GM12878 (cell line): ENCODE results near the gene RBM4B. TPM values are rescaled to one million over a fixed set of nuclear protein-coding genes. Genes with fewer than 3 reads are reported as not detected.

ENCODE experiments used
- ATAC-seq: fragments of 200-7000 bp; cut with Tn5 transposase; 3 replicates; pipeline ENCODE4 v1.9.1; 2020; ENCODE audit warnings: mild to moderate bottlenecking, moderate library complexity
- BruUV-seq: library from RNA; stranded (reverse); fragments of 400-500 nt; replicated peaks from 2 replicates; lab custom pipeline; 2021; lab: Mats Ljungman, UMichigan
- CTCF ChIA-PET: fragments of 300-600 bp; sonication (Branson Sonifier 250); formaldehyde crosslinking; extraction: SDS; loops from one replicate; lab custom pipeline; 2021; ENCODE audit warnings: inconsistent platforms; lab: Yijun Ruan, JAX
- POLR2A ChIA-PET: fragments of 350-600 bp; formaldehyde crosslinking; extraction: SDS; loops from one replicate; lab custom pipeline; 2021; ENCODE audit warnings: inconsistent platforms; lab: Charles Lee
- RAD21 ChIA-PET: fragments of 300-600 bp; sonication (Branson Sonifier 250); formaldehyde crosslinking; loops from one replicate; lab custom pipeline; 2023; ENCODE audit warnings: antibody characterized with exemption; ENCODE audit not compliant: unreplicated experiment; lab: Charles Lee
- SMC1A ChIA-PET: fragments of 300-600 bp; sonication (Branson Sonifier 250); formaldehyde crosslinking; loops from one replicate; lab custom pipeline; 2023; ENCODE audit not compliant: unreplicated experiment, uncharacterized antibody; lab: Charles Lee
- DNase-seq: peaks from one replicate; pipeline ENCODE4 v3.0.0-alpha.2; 2011; ENCODE audit warnings: low read depth, low spot score
- FAIRE-seq: peaks from 3 replicates; lab custom pipeline; 2011; peaks lifted over from hg19 to GRCh38; lab: Jason Lieb, UNC
- H2AFZ ChIP-seq: 2 replicates; pipeline ENCODE4 v1.6.0; 2011; ENCODE audit warnings: low read depth, low read length, control low read depth; ENCODE audit not compliant: control insufficient read depth
- H3K27ac ChIP-seq: 2 replicates; pipeline ENCODE4 v1.5.1; 2011; ENCODE audit warnings: control low read depth; ENCODE audit not compliant: control insufficient read depth, insufficient read depth
- H3K27me3 ChIP-seq, 2 experiments: replicated peaks in 1 of 2; 2 replicates each; pipeline versions ENCODE4 v1.6.0 to v1.6.1; 2011; ENCODE audit warnings: low read length in 1 of 2; ENCODE audit not compliant: control insufficient read depth in 2 of 2, insufficient read depth in 2 of 2
- H3K36me3 ChIP-seq, 2 experiments: 2 replicates each; pipeline ENCODE4 v1.5.1; 2011; ENCODE audit warnings: low read length in 1 of 2; ENCODE audit not compliant: control insufficient read depth in 2 of 2, insufficient read depth in 2 of 2
- H3K4me1 ChIP-seq: 2 replicates; pipeline ENCODE4 v1.6.1; 2011; ENCODE audit warnings: mild to moderate bottlenecking, low read length, moderate library complexity, mixed read lengths; ENCODE audit not compliant: control insufficient read depth, insufficient read depth
- H3K4me2 ChIP-seq: 2 replicates; pipeline ENCODE4 v1.6.0; 2011; ENCODE audit warnings: control low read depth; ENCODE audit not compliant: control insufficient read depth, insufficient read depth
- H3K4me3 ChIP-seq: fragments of 200-600 bp; sonication (generic); 2 replicates; pipeline ENCODE4 v1.5.1; 2016
- H3K79me2 ChIP-seq: 2 replicates; pipeline ENCODE4 v1.6.0; 2011; ENCODE audit warnings: low read length; ENCODE audit not compliant: control insufficient read depth, insufficient read depth
- H3K9ac ChIP-seq: 2 replicates; pipeline ENCODE4 v1.8.0; 2011; ENCODE audit warnings: low read length, control low read depth, mixed read lengths; ENCODE audit not compliant: control insufficient read depth, insufficient read depth
- H3K9me3 ChIP-seq: replicated peaks from 3 replicates; pipeline ENCODE4 v1.5.1; 2011; ENCODE audit warnings: mild to moderate bottlenecking, low read length; ENCODE audit not compliant: control insufficient read depth, insufficient read depth
- H4K20me1 ChIP-seq: 2 replicates; pipeline ENCODE4 v1.6.0; 2011; ENCODE audit not compliant: control insufficient read depth, insufficient read depth
- MLLT1 ChIP-seq: fragments of 450-650 bp; IDR thresholded peaks from 2 replicates; pipeline ENCODE4 v1.6.1; 2016; ENCODE audit warnings: mild to moderate bottlenecking
- PRDM15 ChIP-seq: fragments of 450-650 bp; formaldehyde crosslinking; IDR thresholded peaks from 2 replicates; pipeline ENCODE4 v1.4.0; 2020; ENCODE audit warnings: mild to moderate bottlenecking, moderate library complexity
- SPI1 ChIP-seq: IDR thresholded peaks from 2 replicates; pipeline ENCODE4 v1.6.1; 2011; ENCODE audit warnings: low read depth, mild to moderate bottlenecking, low read length, moderate library complexity, borderline replicate concordance; ENCODE audit not compliant: insufficient read depth
- TCF12 ChIP-seq: IDR thresholded peaks from 2 replicates; pipeline ENCODE4 v1.6.1; 2011; ENCODE audit warnings: low read depth, mild to moderate bottlenecking, low read length
- WGBS: methylation state at CpG from one replicate; pipeline ENCODE4 v1.1.6; 2016; ENCODE audit warnings: low lambda C conversion rate; ENCODE audit not compliant: insufficient replicate concordance, insufficient coverage; ENCODE audit errors: missing lambda C conversion rate; 5-methylcytosine and 5-hydroxymethylcytosine counted together
- in situ Hi-C: fragments of 300-500 bp; cut with MboI; formaldehyde crosslinking; loops from 9 replicates; pipeline ENCODE4 v1.14.3; 2018; ENCODE audit warnings: mixed read lengths
- intact Hi-C: fragments of 100-400 bp; cut with micrococcal nuclease; formaldehyde crosslinking; loops from one replicate; pipeline ENCODE4 v1.14.2; 2022; ENCODE audit not compliant: unreplicated experiment
- polyA plus RNA-seq, 11 experiments: library from polyadenylated mRNA; depleted of rRNA in 4 of 11; unstranded in 6 of 11; stranded (reverse) in 5 of 11; fragments of >200 nt; fragmentation: Nextera tagmentation in 4 of 11; fragmentation: Illumina TruSeq in 1 of 11; extraction: Ambion mirVana in 4 of 11; extraction: Trizol in 1 of 11; gene quantifications; 1 replicate in 1 of 11; 2 replicates in 10 of 11; pipeline versions ENCODE4 v1.2.1 to v1.2.3, GENCODE V29; 2011 to 2016; ENCODE audit warnings: inconsistent platforms in 2 of 11, missing spikeins in 2 of 11, low read depth in 1 of 11
- total RNA-seq, 4 experiments: library from RNA; depleted of rRNA in 3 of 4; stranded (reverse); fragments of >200 nt in 3 of 4; fragmentation: Illumina TruSeq in 1 of 4; extraction: Trizol in 1 of 4; gene quantifications; 2 replicates each; pipeline versions ENCODE4 v1.2.1 to v1.2.3, GENCODE V29; 2013 to 2021

Gene RBM4B
- total and polyA plus RNA-seq, 10 of the 15 experiments (the other 5 are each of a cell fraction or from before 2014, with no cell fraction given): 16.1 to 37.0 (median 21.6) TPM

GRCh38 chr11:66676282-66676919, 1.3 kb downstream of the RBM4B start:
- H4K20me1 ChIP-seq: no peaks in the 10 kb centered on the region
- no peaks in the 10 kb centered on the region for H3K36me3 ChIP-seq
- no peak for FAIRE-seq
- ChIA-PET SMC1A (interaction anchor here (0.6 to 4.2 kb wide), 9 partner anchors 12 to 132 kb away, joined by 3 to 74 read pairs (median 12); partner anchors contain the start of genes ACTN3, CCDC87, CCS and RBM4), RAD21 (interaction anchor here (0.7 to 4.0 kb wide), 14 partner anchors 15 to 255 kb away, joined by 3 to 74 read pairs (median 11); partner anchors contain the start of genes ACTN3, CCDC87, CCS and DPP3), CTCF (interaction anchor here (0.6 to 6.3 kb wide), 13 partner anchors 12 to 262 kb away, joined by 3 to 166 read pairs (median 11); partner anchors contain the start of genes CCDC87, CCS, CTSF and DPP3), POLR2A (interaction anchor here (1.0 to 3.2 kb wide), 9 partner anchors 8 to 166 kb away, joined by 3 to 26 read pairs (median 12); partner anchors contain the start of genes ACTN3, CCDC87, CCS and RBM14)
- H3K27me3 ChIP-seq: no peaks in the 10 kb centered on the region
- intact Hi-C loops (loop anchor here (2.0 to 10.0 kb wide), 4 partner anchors 60 to 242 kb away; partner anchors contain the start of genes CCDC87, CCS, DPP3 and MRPL11), in situ Hi-C loops (no loop called here)
- WGBS: 43% methylated on average over 16 of the region's 16 CpGs
- H3K27ac ChIP-seq: no peak overlapping the region
- peak; percentile 88 for TF ChIP-seq MLLT1
- peak; percentile 90 for TF ChIP-seq SPI1
- TF ChIP-seq TCF12: no peak
- TF ChIP-seq PRDM15: no peak
- BruUV-seq: TSS peak; percentile 59
- no peak for DNase-seq
- H2AFZ ChIP-seq: no peak overlapping the region
- peak overlapping the region; percentile 98 for H3K4me2 ChIP-seq
- no peak overlapping the region for H3K9ac ChIP-seq
- peaks cover 9% of the 10 kb centered on the region for H3K4me1 ChIP-seq
- H3K9me3 ChIP-seq: no peaks in the 10 kb centered on the region
- no peak for ATAC-seq
- peak overlapping the region; percentile 75 for H3K4me3 ChIP-seq
- peaks cover 24% of the 10 kb centered on the region for H3K79me2 ChIP-seq
